Ramos (cell line): Measurements from ENCODE around the gene ANP32B.

Experiments
- in situ Hi-C: fragments of 300-500 bp; cut with MboI; formaldehyde crosslinking; loops from one replicate; pipeline ENCODE4 v1.14.3; 2022; ENCODE audit warnings: low sequenced_read_pairs; ENCODE audit not compliant: unreplicated experiment

ANP32B gene

DNA sequence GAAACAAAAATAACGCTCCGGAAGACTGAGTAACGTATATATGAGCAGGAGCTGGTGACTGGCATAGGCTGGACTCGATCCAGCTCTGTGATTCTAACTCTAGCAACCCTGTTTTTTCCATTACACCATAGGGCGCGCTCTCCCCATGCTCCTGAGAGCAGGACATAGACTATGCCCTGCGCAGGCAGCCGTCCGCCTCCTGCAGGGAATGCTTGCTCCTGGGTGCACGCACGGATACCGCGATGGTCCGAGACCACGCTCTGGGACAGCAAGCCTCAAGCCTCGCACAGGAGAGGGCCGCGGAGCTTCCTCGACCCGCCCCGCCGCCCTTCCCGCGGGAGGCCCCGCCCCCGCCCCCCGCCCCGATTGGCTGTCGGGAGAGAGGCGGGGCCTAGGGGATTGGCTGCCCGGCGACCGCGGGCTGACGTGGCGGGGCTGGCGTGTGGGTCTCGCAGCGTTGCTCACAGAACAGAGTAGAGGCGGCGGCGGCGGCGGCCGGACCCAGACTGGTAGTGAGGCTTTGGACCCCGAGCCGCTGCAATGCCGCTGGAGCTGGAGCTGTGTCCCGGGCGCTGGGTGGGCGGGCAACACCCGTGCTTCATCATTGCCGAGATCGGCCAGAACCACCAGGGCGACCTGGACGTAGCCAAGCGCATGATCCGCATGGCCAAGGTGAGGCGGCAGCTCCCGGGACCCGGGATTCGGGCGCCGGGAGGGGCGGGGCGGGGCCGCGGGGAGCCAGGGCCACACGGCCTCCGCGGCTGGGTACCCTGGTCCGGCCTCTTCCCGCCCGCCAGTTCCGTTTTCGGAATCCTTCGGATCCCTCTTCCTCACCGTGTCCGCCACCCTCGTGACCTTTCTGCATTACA lies 73.4 kb downstream of the ANP32B start, which contains the start of gene NANS:
TSS of gene NANS (plus strand) at position 464 of the 869 bp plus-strand sequence. CDS start at position 541, 77 bp downstream.
- in situ Hi-C loops: loop anchor here (25.0 kb wide), 1 partner anchor 731 kb away; the partner anchor contains the start of gene ANKS6

DNA sequence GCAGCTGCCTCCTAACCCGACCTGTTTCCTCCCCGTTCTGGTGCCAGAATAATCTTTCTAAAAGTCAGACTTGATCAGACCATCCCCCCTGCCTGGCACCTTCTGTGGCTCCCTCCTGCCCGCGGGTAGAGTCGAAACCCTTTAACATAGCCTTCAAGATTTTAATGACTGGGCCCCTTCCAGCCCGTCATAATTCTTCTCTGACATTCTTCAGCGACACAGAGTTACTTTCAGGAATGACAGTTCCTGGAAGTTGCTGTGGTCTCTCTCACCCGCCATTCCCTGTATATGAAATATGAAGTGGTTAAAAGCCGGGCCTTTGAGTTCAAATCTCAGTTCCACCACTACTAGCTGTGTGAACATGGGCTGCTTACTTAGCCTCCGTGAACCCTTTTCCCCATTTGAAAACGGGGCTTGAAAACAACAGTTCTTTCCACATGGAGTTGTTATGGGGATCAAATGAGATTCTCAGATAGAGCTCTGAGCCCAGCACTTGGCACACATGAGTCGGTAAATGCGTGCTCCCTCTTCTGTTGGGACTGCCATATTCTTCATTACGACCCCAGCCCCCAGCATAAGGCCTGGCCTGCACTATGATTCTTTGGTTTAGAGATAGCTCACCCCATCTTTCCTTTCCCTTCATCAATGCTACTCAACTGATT lies 74.1 kb downstream of the ANP32B start:
- in situ Hi-C loops: loop anchor here (25.0 kb wide), 1 partner anchor 730 kb away; the partner anchor contains the start of gene ANKS6

DNA sequence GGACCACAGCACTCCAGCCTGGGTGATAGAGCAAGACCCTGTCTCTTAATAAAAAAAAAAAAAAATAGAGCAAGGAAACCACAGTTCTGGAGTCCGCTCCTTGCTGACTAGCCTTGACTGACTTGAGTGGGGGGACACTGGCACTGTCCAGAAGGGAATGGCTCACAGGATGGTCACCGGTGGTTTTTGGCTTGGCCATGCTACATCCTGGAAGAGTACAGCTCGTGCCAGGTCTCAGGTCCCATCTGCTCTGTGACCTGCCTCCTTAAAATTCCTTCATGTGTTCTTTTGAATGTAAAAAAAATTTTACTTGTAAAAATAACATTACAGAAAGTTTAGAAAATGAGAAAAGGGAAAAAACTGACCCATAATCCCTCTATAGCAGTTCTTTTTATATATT lies 79.0 kb downstream of the ANP32B start:
- in situ Hi-C loops: loop anchor here (25.0 kb wide), 1 partner anchor 725 kb away; the partner anchor contains the start of gene ANKS6

- in situ Hi-C loops: loop anchor here (5.0 to 25.0 kb wide), 2 partner anchors 192 to 722 kb away; partner anchors contain the start of genes ANKS6 and TBC1D2
Observed at GRCh38 chr9:98064623-98065392, 81.7 kb downstream of the ANP32B start.
